ENCODE data around the gene PLEKHS1. TPM values are rescaled to one million over a fixed set of nuclear protein-coding genes. Genes with fewer than 3 reads are reported as not detected.

Gene PLEKHS1
- total RNA-seq, 2 donors from 2014 or later: 0.84 to 13.3 TPM

DNA sequence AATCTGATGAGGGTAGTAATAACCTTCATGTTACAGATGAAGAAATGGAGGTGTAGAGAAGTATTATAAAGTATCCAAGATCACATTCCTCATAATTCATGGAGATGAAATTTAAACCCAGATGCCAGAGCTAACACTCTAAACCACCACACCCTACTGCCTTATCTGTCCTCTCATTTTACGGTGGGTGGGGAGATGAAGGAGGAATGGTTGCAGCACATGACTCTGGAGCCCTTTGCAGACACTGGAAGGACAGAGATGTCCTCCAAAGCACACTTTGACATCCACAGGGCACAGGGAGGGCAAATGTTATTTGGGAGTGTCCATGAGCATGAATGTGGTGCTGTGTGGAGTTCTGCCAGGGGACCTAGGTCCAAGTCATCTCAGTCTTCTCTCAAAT, 1.1 kb downstream of the PLEKHS1 start:
- Histone ChIP-seq H3K4me3 (no peak overlapping the region), H3K36me3 (no peaks in the 10 kb centered on the region), H3K9me3 (no peaks in the 10 kb centered on the region), H3K4me1 (peaks cover 20% of the 10 kb centered on the region), H3K27ac (peak overlapping the region; percentile 78), H3K9ac (ENCODE audit: low read depth in 2 of 2, low read length in 2 of 2) (peak overlapping the region in 1 of 2 donors; percentile 30), H3K27me3 (no peaks in the 10 kb centered on the region)
- TF ChIP-seq, protein P1, sequence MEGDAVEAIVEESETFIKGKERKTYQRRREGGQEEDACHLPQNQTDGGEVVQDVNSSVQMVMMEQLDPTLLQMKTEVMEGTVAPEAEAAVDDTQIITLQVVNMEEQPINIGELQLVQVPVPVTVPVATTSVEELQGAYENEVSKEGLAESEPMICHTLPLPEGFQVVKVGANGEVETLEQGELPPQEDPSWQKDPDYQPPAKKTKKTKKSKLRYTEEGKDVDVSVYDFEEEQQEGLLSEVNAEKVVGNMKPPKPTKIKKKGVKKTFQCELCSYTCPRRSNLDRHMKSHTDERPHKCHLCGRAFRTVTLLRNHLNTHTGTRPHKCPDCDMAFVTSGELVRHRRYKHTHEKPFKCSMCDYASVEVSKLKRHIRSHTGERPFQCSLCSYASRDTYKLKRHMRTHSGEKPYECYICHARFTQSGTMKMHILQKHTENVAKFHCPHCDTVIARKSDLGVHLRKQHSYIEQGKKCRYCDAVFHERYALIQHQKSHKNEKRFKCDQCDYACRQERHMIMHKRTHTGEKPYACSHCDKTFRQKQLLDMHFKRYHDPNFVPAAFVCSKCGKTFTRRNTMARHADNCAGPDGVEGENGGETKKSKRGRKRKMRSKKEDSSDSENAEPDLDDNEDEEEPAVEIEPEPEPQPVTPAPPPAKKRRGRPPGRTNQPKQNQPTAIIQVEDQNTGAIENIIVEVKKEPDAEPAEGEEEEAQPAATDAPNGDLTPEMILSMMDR (IDR thresholded peaks at IDR 0.05): no peak
- DNase-seq: peak; percentile 71
- intact Hi-C loops (cut with DNase I): no loop called here

DNA sequence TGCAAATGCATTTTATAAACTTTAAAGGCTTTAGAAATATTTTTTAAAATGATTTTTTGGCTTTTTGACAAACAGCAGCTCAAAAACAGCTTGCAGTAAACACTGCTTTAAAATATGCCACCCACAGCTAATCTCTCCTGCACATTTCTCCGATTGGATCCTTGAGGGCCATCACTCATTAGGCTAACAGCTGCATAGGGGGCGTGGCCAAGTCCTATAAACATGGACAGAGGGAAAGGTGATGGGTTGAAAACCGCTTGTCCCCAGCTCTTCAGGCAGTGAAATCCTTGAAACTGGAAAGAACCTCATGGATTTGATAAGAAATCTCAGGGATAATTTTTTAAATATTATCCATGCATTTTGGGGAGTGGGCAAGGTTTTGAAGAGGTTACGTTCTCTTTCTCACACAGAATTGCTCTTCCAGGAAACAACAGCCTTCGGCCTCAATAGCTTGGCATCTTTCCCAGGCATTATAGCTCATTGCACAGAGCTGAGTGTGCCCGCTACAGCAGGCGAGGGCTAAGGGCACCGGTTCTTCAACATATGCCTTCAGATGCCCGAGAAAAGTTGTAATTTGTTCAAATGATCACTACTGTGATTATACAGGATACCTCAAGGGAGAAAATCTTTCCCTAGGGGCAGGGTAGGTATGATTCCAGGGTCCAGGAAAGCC, 1.7 kb downstream of the PLEKHS1 start:
- Histone ChIP-seq H3K27ac (peak overlapping the region; percentile 78), H3K9me3 (no peaks in the 10 kb centered on the region), H3K27me3 (no peaks in the 10 kb centered on the region), H3K36me3 (no peaks in the 10 kb centered on the region), H3K9ac (ENCODE audit: low read depth in 2 of 2, low read length in 2 of 2) (peak overlapping the region in 1 of 2 donors; percentile 14), H3K4me3 (no peak overlapping the region), H3K4me1 (peaks cover 20% of the 10 kb centered on the region)
- peak; percentile 82 for DNase-seq
- TF ChIP-seq, protein P1 (IDR thresholded peaks at IDR 0.05): no peak
- intact Hi-C loops (cut with DNase I): no loop called here

GRCh38 chr10:113754125-113754524, 2.6 kb downstream of the PLEKHS1 start:
- Histone ChIP-seq H3K4me1 (peaks cover 20% of the 10 kb centered on the region), H3K4me3 (no peak overlapping the region), H3K36me3 (no peaks in the 10 kb centered on the region), H3K27ac (no peak overlapping the region), H3K27me3 (no peaks in the 10 kb centered on the region), H3K9ac (ENCODE audit: low read depth in 2 of 2, low read length in 2 of 2) (no peak overlapping the region), H3K9me3 (no peaks in the 10 kb centered on the region)
- no peak for DNase-seq
- TF ChIP-seq, protein P1 (IDR thresholded peaks at IDR 0.05): no peak
- intact Hi-C loops (cut with DNase I): no loop called here

DNA sequence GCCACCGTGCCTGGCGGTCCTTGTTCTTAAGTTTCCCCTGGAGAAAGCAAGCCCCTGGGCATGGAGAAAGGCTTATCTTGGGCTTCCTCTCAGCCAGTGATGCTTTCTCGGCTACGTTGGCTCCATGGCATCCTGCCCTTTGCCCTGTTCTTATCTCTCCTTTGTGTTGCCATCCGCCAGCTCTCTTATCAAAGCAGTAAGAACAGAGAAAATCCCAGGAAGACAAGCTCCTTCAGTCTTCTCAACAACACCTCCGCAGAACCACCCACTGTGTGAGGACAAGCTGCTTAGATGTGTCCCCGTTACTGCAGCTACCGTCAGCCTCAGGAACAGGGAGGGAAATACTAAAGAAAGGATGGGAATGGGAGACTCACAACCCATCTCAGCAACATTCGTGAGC, 3.3 kb downstream of the PLEKHS1 start:
- DNase-seq: peak; percentile 77
- Histone ChIP-seq H3K9me3 (no peaks in the 10 kb centered on the region), H3K4me3 (no peak overlapping the region), H3K4me1 (peaks cover 20% of the 10 kb centered on the region), H3K36me3 (no peaks in the 10 kb centered on the region), H3K9ac (ENCODE audit: low read depth in 2 of 2, low read length in 2 of 2) (no peak overlapping the region), H3K27ac (peak overlapping the region; percentile 28), H3K27me3 (no peaks in the 10 kb centered on the region)
- intact Hi-C loops (cut with DNase I): no loop called here
- TF ChIP-seq, protein P1 (IDR thresholded peaks at IDR 0.05): no peak

DNA sequence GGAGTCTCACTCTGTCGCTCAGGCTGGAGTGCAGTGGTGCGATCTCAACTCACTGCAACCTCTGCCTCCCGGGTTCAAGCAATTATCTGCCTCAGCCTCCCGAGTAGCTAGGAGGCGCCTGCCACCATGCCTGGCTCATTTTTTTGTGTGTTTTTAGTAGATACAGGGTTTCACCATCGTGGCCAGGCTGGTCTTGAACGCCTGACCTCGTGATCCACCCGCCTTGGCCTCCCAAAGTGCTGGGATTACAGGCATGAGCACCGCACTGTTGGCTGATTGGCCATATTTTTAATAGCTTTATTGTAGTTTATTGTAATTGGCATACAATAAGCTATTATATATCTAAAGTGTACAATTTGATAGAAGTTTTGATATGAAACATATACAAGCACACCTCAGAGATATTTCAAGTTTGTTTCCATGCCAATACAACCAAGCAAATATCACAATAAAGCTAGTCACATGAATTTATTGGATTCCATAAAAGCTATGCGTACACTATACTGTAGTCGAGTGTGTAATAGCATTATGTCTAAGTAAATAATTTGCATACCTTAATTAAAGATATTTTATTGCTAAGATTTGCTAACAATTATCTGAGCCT, 5.6 kb downstream of the PLEKHS1 start:
- Histone ChIP-seq H3K9ac (ENCODE audit: low read depth in 2 of 2, low read length in 2 of 2) (no peak overlapping the region), H3K4me3 (no peak overlapping the region), H3K36me3 (no peaks in the 10 kb centered on the region), H3K4me1 (peaks cover 10% of the 10 kb centered on the region), H3K27me3 (no peaks in the 10 kb centered on the region), H3K27ac (no peak overlapping the region), H3K9me3 (no peaks in the 10 kb centered on the region)
- intact Hi-C loops (cut with DNase I): no loop called here
- TF ChIP-seq, protein P1 (IDR thresholded peaks at IDR 0.05): no peak
- no peak for DNase-seq

All from colonic mucosa (tissue), 4 donors.